RCC 7860 (cell line): ENCODE data around the gene PNMA1.

Experiments
- DNase-seq: peaks from one replicate; pipeline ENCODE4 v3.0.0-alpha.2; 2015; ENCODE audit warnings: low spot score
- FAIRE-seq: peaks from 2 replicates; lab custom pipeline; 2012; peaks lifted over from hg19 to GRCh38; lab: Jason Lieb, UNC

The PNMA1 gene

DNA sequence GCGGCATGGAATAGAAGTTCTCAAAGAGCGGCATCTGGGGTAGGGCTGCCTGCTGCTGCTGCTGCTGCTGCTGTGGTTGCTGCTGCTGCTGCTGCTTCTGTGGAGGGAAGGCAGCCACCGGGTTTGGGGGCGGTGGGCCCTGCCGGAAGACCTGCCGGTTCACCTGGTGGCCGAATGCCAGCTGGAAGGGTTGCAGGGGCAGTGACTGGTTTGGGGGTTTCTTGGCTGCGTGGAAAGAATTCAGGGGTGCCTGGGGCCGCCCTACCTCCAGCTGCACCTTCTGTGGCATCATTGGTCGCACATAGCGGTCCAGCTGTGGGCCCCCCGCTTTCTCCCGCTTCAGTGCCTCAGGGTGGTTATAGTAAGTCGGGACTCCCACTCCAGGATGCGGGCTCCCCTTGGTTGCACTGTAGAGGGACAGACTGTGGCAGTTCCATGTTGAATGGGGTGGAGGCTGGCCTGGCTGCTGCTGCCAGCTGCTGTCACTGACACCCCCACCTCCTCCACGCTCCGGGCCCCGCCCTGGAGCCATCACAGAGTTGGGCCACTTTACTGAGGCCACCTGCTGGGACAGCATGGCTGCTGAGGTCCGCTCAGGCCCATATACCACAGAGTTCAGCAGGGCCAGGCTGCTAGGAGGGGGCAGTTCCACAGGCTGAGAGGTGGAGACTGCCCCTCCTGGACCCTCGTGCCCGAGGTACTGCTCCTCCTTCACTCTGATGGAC, 25.2 kb upstream of the PNMA1 start:
- DNase-seq = no peak
- FAIRE-seq = no peak

DNA sequence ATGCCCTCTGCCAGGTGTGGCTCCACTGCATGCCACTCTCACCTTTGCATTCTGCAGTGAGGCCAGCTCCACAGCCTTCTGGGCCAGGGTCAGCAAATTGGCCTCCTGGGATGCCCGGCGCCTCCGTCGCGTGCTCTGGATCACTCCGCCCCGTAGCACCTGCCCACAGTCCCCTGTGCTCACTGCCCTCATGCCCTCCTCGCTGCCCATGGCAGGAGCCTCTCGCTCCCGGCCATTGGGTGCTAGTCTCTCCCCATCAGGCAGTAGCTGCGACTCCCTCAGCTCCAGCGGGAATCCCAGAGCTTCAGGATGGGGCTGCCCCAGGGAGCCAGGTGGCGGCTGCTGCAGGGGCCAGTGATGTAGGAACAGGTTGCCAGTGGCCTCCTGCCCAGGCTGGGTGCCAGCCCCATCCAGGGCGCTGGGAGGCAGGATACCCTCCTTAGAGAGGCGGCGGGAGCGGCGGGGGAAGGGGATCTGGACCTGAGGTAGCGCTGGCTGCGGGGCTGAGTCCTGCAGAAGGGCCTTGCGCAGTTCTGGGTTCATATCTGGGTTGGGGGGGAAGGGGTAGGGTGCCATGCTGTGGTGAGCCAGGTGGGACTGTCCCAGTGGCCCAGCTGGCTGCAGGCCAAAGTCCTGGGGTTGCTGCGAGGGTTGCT, 24.5 kb upstream of the PNMA1 start:
- DNase-seq (no peak), FAIRE-seq (no peak)

- FAIRE-seq (no peak), DNase-seq (no peak)
Measured at GRCh38 chr14:73736842-73737241, 22.7 kb upstream of the PNMA1 start.

GRCh38 chr14:73732006-73732405, 17.8 kb upstream of the PNMA1 start:
- FAIRE-seq = no peak
- no peak for DNase-seq

- FAIRE-seq (no peak), DNase-seq (no peak)
Measured at GRCh38 chr14:73731111-73731510, 16.9 kb upstream of the PNMA1 start.

GRCh38 chr14:73729556-73730265, 15.5 kb upstream of the PNMA1 start:
- no peak for FAIRE-seq
- no peak for DNase-seq

- no peak for FAIRE-seq
- DNase-seq = peak; percentile 72
Measured at GRCh38 chr14:73728717-73729330, 14.6 kb upstream of the PNMA1 start.

- FAIRE-seq (no peak), DNase-seq (no peak)
Measured at GRCh38 chr14:73727166-73727565, 13.0 kb upstream of the PNMA1 start.

GRCh38 chr14:73726025-73726961, 12.1 kb upstream of the PNMA1 start:
- DNase-seq (peak; percentile 48), FAIRE-seq (no peak)

DNA sequence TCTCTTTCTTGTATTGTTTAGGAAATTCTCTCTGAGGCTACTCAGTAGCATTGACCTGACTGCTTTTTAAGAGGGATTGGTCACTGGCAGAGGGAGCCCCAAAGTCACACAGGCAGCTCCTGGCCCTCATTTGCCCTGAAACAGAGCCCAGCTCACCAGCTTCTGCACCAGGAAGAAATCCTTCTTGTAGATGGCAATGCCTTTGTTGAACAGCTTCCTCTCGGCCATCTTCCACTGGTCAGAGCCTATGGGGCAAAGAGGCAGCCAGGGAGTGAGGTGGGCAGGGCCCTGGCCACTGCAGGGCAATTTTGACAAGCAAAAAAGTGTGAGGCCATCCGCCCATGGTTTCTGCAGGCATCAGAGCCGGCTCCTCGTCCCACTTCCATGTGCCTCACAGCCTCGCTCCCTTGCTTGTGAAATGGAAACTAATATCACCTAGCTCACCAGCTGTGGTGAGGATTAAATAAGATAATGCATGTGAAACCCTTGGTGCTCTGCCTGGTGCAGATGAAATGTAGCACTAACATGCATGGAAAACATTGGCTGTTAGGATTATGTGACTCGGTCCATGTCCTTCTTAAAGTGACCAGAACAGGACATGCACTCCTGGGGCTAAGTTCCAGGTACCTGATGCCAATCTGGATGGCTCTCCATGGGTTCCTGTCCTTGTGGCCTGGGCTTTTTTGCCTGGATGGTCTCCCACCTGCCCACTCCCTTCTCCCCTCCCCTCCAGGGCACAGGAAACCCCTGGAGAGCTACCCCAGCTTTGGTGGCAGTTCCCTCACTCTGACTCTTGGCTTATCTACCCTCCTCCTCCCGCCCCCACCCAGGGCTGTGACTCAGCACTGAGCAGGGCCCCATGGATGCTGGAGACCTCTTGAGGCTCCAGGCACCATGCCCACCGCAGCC, 11.2 kb upstream of the PNMA1 start:
- DNase-seq = peak; percentile 56
- peak; percentile 11 for FAIRE-seq

GRCh38 chr14:73724696-73725095, 10.5 kb upstream of the PNMA1 start:
- FAIRE-seq = no peak
- DNase-seq = no peak

- peak; percentile 79 for FAIRE-seq
- peak; percentile 71 for DNase-seq
Measured at GRCh38 chr14:73723797-73724661, 9.8 kb upstream of the PNMA1 start.

DNA sequence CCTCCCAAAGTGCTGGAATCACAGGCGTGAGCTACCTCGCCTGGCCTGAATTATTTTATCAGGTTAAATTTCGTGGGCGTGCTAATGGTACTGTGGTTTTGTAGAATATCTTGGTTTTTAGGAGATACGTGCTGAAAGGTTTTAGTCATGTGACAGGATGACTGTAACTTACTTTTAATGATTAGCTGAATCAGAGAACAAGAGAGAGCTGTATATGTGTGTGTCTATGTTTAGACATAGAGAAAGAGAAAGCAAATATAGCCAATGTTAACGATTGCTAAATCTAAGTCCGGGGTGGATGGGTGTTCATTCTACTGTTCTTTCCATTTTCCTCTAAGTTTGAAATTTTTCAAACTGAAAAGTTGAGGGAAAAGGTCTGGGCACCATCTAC, 9.2 kb upstream of the PNMA1 start:
- DNase-seq (peak; percentile 80), FAIRE-seq (peak; percentile 90)

DNA sequence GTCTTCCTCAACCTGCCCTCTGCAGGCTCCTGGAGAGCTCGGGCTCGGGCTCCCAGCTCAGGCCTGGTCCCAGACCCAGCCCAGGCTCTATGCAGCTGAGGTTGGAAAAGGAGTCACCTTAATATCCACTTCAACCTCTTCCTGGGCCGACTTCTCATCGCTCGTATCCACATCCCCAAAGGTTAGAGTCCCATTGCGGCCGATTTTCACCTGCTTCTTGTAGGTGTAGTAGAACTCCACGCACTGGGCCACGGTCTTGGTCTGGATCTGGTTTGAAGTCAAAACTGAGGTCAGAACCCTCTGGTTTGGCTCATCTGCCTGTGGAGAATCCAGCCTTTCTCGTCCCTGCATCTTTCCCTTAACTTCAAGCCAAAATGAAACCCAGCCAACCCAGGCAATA, 8.4 kb upstream of the PNMA1 start:
- no peak for DNase-seq
- no peak for FAIRE-seq

DNA sequence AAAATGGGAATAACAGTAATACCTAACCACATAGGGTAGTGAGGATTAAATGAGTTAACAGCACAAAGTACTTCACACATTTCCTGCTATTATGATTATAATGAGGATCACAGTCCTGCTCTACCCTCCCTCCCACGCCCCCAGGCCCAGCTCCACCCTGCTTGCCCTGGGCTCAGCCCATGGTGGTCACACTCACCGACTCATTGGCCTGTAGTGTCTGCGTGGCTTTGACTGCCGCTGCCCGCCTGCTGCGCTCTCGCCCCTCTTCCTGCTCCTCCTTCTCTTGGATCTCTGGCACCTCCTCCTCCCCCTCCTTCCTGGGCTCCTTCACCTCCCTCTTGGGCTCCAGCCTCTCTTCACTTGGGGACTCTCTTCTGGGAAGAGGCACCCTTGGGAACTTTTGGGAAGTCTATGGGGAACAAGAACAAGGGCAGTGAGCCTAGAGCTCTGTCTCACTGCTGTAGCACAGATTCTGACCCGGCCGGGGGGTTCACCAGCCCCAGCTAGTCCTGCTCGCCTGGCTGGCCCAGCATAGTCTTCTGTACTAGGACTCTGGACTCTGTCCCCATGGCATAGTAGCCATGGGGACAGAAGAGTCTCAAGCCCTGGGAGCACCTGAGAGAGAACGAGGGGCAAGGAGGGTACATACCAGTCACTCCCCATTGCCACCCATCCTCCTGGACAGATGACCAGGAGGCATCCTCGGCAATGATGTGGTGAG, 7.1 kb upstream of the PNMA1 start:
- DNase-seq = no peak
- FAIRE-seq = no peak

DNA sequence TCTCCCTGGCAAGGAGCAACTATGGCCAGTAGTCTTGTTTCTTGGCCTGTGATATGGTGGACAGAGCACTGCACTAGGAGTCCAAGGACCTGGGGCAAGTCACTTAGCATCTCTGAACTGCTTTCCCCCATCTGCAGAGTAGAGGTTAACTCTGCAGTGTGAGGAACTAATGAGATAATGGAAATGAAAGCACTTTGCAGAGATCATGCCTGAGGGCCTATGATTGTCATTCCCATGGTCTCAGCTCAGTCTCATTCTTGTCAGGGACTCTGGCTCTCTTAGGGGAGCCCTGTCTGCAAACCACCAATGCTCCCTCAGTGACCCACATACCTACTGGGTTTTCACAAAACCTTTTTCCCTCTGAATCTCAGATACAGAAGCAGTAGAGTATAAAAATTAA, 6.5 kb upstream of the PNMA1 start:
- no peak for DNase-seq
- no peak for FAIRE-seq

DNA sequence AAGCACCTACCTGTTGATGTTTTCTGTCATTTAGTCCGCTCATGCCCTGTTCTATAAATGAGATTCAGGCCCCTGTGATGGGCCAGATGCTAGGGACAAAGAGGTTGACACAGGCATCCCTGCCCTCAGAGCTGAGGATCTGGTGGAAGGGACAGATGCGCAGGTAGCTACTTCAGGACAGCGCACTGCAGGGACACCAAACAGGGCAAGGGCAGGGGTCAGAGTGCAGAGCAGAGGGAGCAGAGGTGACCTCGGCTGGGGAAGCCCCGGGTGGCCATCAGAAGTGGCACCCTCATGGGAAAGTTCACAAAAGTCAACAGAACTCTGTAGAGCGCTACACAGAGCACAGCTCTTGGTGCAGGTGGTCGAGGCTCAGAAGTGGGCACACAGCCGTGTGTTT, 5.6 kb upstream of the PNMA1 start:
- DNase-seq (no peak), FAIRE-seq (no peak)

DNA sequence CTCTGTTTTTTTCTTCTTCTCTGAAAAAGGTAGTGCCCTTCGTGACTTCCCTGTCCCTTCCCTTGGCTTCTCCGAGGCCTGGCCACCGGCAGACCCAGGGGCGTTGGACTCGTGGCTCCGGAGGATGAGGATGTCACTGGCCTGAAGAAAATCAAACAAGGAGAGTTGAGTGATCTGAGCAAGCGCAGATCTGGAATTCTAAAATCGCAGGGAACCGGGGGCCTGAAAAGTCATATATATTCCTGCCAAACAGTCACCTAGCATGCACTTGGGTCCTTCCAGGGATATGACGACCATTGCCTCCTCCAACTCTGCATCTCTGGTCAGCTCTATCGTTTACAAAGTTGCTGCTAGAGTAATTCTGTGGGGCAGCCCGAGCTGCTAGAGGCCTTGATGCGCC, 5.2 kb upstream of the PNMA1 start:
- DNase-seq (no peak), FAIRE-seq (no peak)
